H1 (cell line): Measurements from ENCODE around the gene GLIS2. TPM values are rescaled to one million over a fixed set of nuclear protein-coding genes. Genes with fewer than 3 reads are reported as not detected.

Experiments used
- CTCF ChIA-PET: fragments of 300-600 bp; sonication (Branson Sonifier 250); formaldehyde crosslinking; loops from one replicate; lab custom pipeline; 2021; ENCODE audit not compliant: partially characterized antibody; lab: Charles Lee
- POLR2A ChIA-PET: fragments of 300-600 bp; sonication (Branson Sonifier 250); formaldehyde crosslinking; loops from one replicate; lab custom pipeline; 2021; ENCODE audit warnings: inconsistent platforms; ENCODE audit not compliant: partially characterized antibody; lab: Charles Lee
- DNase-seq, 2 experiments: peaks; one replicate each; pipeline versions ENCODE4 v3.0.0 to v3.0.0-alpha.2; 2010 to 2022; ENCODE audit warnings: low spot score in 2 of 2, low read depth in 1 of 2, mixed read lengths in 1 of 2
- FAIRE-seq: peaks from 2 replicates; lab custom pipeline; 2011; peaks lifted over from hg19 to GRCh38; lab: Jason Lieb, UNC
- H2AFZ ChIP-seq: 2 replicates; pipeline ENCODE4 v1.8.1; 2012; ENCODE audit warnings: low read length, inconsistent platforms
- H2AK5ac ChIP-seq: 2 replicates; pipeline ENCODE4 v1.6.1; 2013; ENCODE audit warnings: low read depth, low read length
- H2BK120ac ChIP-seq: replicated peaks from 2 replicates; pipeline ENCODE3; 2013; ENCODE audit warnings: low read depth, low read length, inconsistent platforms
- H2BK12ac ChIP-seq: 2 replicates; pipeline ENCODE4 v1.6.1; 2013; ENCODE audit warnings: low read depth, low read length
- H2BK15ac ChIP-seq: 2 replicates; pipeline ENCODE4 v1.6.1; 2013; ENCODE audit warnings: low read length
- H2BK20ac ChIP-seq: 2 replicates; pipeline ENCODE4 v1.6.1; 2013; ENCODE audit warnings: low read length
- H2BK5ac ChIP-seq: 2 replicates; pipeline ENCODE4 v1.6.1; 2013; ENCODE audit warnings: low read depth, low read length
- H3K14ac ChIP-seq: 2 replicates; pipeline ENCODE4 v1.6.1; 2013; ENCODE audit warnings: inconsistent platforms; ENCODE audit not compliant: insufficient read length
- H3K18ac ChIP-seq: 2 replicates; pipeline ENCODE4 v1.6.1; 2013; ENCODE audit warnings: low read length; ENCODE audit errors: extremely low read depth
- H3K23ac ChIP-seq: 2 replicates; pipeline ENCODE4 v1.6.1; 2013; ENCODE audit warnings: inconsistent platforms; ENCODE audit not compliant: insufficient read length
- H3K23me2 ChIP-seq: 2 replicates; pipeline ENCODE4 v1.6.1; 2013; ENCODE audit warnings: low read depth, low read length
- H3K27ac ChIP-seq: 2 replicates; pipeline ENCODE4 v1.6.1; 2011; ENCODE audit warnings: low read depth, low read length, inconsistent platforms
- H3K27me3 ChIP-seq, 4 experiments: replicated peaks in 1 of 4; 1 replicate in 1 of 4; 2 replicates in 3 of 4; pipeline versions ENCODE4 v1.6.1 to v1.8.1; 2011 to 2013; ENCODE audit warnings: low read length in 3 of 4, mild to moderate bottlenecking in 3 of 4, inconsistent platforms in 2 of 4, mixed read lengths in 2 of 4, moderate library complexity in 1 of 4; ENCODE audit not compliant: control insufficient read depth in 3 of 4, insufficient read depth in 3 of 4; ENCODE audit errors: extremely low read depth in 1 of 4
- H3K36me3 ChIP-seq, 4 experiments: 2 replicates each; pipeline versions ENCODE4 v1.6.1 to v1.8.1; 2011 to 2013; ENCODE audit warnings: mild to moderate bottlenecking in 4 of 4, low read length in 3 of 4, moderate library complexity in 2 of 4, control low read depth in 1 of 4, inconsistent platforms in 1 of 4; ENCODE audit not compliant: insufficient read depth in 4 of 4, control insufficient read depth in 2 of 4
- H3K4ac ChIP-seq: replicated peaks from 2 replicates; pipeline ENCODE3; 2013; ENCODE audit warnings: low read length, low read depth, mixed read lengths, inconsistent platforms; ENCODE audit not compliant: insufficient read length
- H3K4me1 ChIP-seq, 4 experiments: replicated peaks in 1 of 4; 1 replicate in 1 of 4; 2 replicates in 3 of 4; pipeline versions ENCODE4 v1.6.1 to v1.8.1; 2011 to 2013; ENCODE audit warnings: low read length in 3 of 4, inconsistent platforms in 2 of 4, mixed read lengths in 1 of 4; ENCODE audit not compliant: insufficient read depth in 4 of 4, control insufficient read depth in 3 of 4
- H3K4me2 ChIP-seq, 2 experiments: 2 replicates each; pipeline versions ENCODE4 v1.6.1 to v1.8.1; 2011 to 2013; ENCODE audit warnings: low read depth in 2 of 2, low read length in 2 of 2, control low read depth in 1 of 2, inconsistent platforms in 1 of 2, mild to moderate bottlenecking in 1 of 2; ENCODE audit not compliant: insufficient read depth in 1 of 2
- H3K4me3 ChIP-seq, 4 experiments: fragments of 200-600, 300-600 bp in 1 of 4; sonication (generic), shearing (Covaris generic), sonication (Bioruptor Twin) in 1 of 4; 2 replicates each; pipeline versions ENCODE4 v1.5.1 to v1.8.1; 2011 to 2016; ENCODE audit warnings: low read length in 4 of 4, low read depth in 3 of 4, control low read depth in 2 of 4, inconsistent platforms in 2 of 4, mild to moderate bottlenecking in 2 of 4, mixed read lengths in 1 of 4, moderate library complexity in 1 of 4; ENCODE audit not compliant: insufficient read depth in 2 of 4; ENCODE audit errors: extremely low read depth in 1 of 4
- H3K56ac ChIP-seq: replicated peaks from 2 replicates; pipeline ENCODE3; 2013; ENCODE audit warnings: low read depth, mild to moderate bottlenecking, mixed read lengths, low read length, inconsistent platforms; ENCODE audit not compliant: insufficient read length
- H3K79me1 ChIP-seq: 2 replicates; pipeline ENCODE4 v1.6.1; 2013; ENCODE audit warnings: low read depth, low read length, control low read depth
- H3K79me2 ChIP-seq, 2 experiments: 2 replicates each; pipeline versions ENCODE4 v1.6.1 to v1.8.1; 2012 to 2013; ENCODE audit warnings: low read length in 2 of 2, mild to moderate bottlenecking in 2 of 2, inconsistent platforms in 1 of 2; ENCODE audit not compliant: insufficient read depth in 2 of 2, control insufficient read depth in 1 of 2
- H3K9ac ChIP-seq, 4 experiments: replicated peaks in 1 of 4; 1 replicate in 1 of 4; 2 replicates in 3 of 4; pipeline versions ENCODE4 v1.6.1 to v1.8.1; 2011 to 2013; ENCODE audit warnings: low read depth in 3 of 4, low read length in 3 of 4, control low read depth in 2 of 4, mild to moderate bottlenecking in 2 of 4, moderate library complexity in 2 of 4, inconsistent platforms in 1 of 4; ENCODE audit errors: extremely low read depth in 1 of 4
- H3K9me3 ChIP-seq, 2 experiments: 2 replicates each; pipeline versions ENCODE4 v1.6.1 to v1.8.1; 2012 to 2013; ENCODE audit warnings: mild to moderate bottlenecking in 2 of 2, moderate library complexity in 2 of 2, control low read depth in 1 of 2, inconsistent platforms in 1 of 2, low read depth in 1 of 2, low read length in 1 of 2, mixed read lengths in 1 of 2; ENCODE audit not compliant: insufficient read depth in 2 of 2
- H4K20me1 ChIP-seq, 2 experiments: replicated peaks in 1 of 2; 2 replicates each; pipeline versions ENCODE3 to v1.8.1; 2011 to 2013; ENCODE audit warnings: inconsistent platforms in 2 of 2, low read length in 2 of 2, mild to moderate bottlenecking in 1 of 2; ENCODE audit not compliant: insufficient read depth in 2 of 2, control insufficient read depth in 1 of 2
- H4K5ac ChIP-seq: 2 replicates; pipeline ENCODE4 v1.6.1; 2013; ENCODE audit warnings: low read length, low read depth, mixed read lengths, inconsistent platforms; ENCODE audit not compliant: insufficient read length
- H4K8ac ChIP-seq: 2 replicates; pipeline ENCODE4 v1.8.0; 2013; ENCODE audit warnings: mild to moderate bottlenecking, moderate library complexity, low read length, inconsistent platforms; ENCODE audit not compliant: insufficient read depth; ENCODE audit errors: extremely low read depth
- H4K91ac ChIP-seq: replicated peaks from 2 replicates; pipeline ENCODE3; 2013; ENCODE audit warnings: low read length, mixed read lengths, inconsistent platforms; ENCODE audit not compliant: insufficient read length
- CBX5 ChIP-seq: fragments of 300-800, 300-1000 bp; sonication (generic); IDR thresholded peaks from 2 replicates; pipeline ENCODE4 v1.7.1; 2016; ENCODE audit warnings: antibody characterized with exemption, low read length, low read depth
- CBX8 ChIP-seq: fragments of 300-800, 300-1000 bp; sonication (generic); IDR thresholded peaks from 2 replicates; pipeline ENCODE4 v1.7.1; 2016; ENCODE audit warnings: low read depth, low read length, borderline replicate concordance
- GABPA ChIP-seq: IDR thresholded peaks from 2 replicates; pipeline ENCODE4 v1.6.1; 2011; ENCODE audit warnings: mild to moderate bottlenecking, low read length, moderate library complexity, borderline replicate concordance; ENCODE audit not compliant: insufficient read depth
- KDM1A ChIP-seq: fragments of 200-600, 300-600 bp; sonication (generic); IDR thresholded peaks from 2 replicates; pipeline ENCODE4 v1.7.1; 2016; ENCODE audit warnings: mild to moderate bottlenecking, low read length, borderline replicate concordance
- MAX ChIP-seq: IDR thresholded peaks from 2 replicates; pipeline ENCODE4 v1.6.1; 2012; ENCODE audit warnings: inconsistent platforms
- RFX5 ChIP-seq: IDR thresholded peaks from 2 replicates; pipeline ENCODE4 v1.6.1; 2011; ENCODE audit warnings: low read depth, low read length, improper control_type of control experiment, borderline replicate concordance
- SIRT6 ChIP-seq: IDR thresholded peaks from one replicate; pipeline ENCODE4 v1.7.1; 2012; ENCODE audit warnings: low read length, inconsistent platforms
- SP1 ChIP-seq: IDR thresholded peaks from 2 replicates; pipeline ENCODE4 v1.6.1; 2011; ENCODE audit warnings: low read depth, low read length
- SP4 ChIP-seq: IDR thresholded peaks from 2 replicates; pipeline ENCODE4 v1.6.1; 2012; ENCODE audit warnings: low read length, inconsistent platforms
- TEAD4 ChIP-seq: IDR thresholded peaks from 2 replicates; pipeline ENCODE4 v1.6.1; 2012; ENCODE audit warnings: low read depth, low read length, inconsistent platforms, mixed read lengths
- WGBS, 2 experiments: shearing (Covaris generic) in 1 of 2; methylation state at CpG; one replicate each; pipeline versions ENCODE4 v1.1.6 to v1.1.7; 2013 to 2015; ENCODE audit warnings: low lambda C conversion rate in 2 of 2, mixed read lengths in 2 of 2, inconsistent platforms in 1 of 2, low coverage in 1 of 2, missing lambda C conversion rate in 1 of 2; ENCODE audit not compliant: insufficient replicate concordance in 2 of 2, insufficient coverage in 1 of 2, insufficient read length in 1 of 2; ENCODE audit errors: extremely low coverage in 1 of 2, missing lambda C conversion rate in 1 of 2; 5-methylcytosine and 5-hydroxymethylcytosine counted together
- polyA plus RNA-seq, 7 experiments: library from polyadenylated mRNA; depleted of rRNA in 3 of 7; stranded (reverse) in 5 of 7; unstranded in 2 of 7; fragments of >200 nt in 5 of 7; fragments of 200-250 nt in 2 of 7; gene quantifications; 1 replicate in 5 of 7; 2 replicates in 1 of 7; 4 replicates in 1 of 7; pipeline versions ENCODE4 v1.2.1 to v1.2.3, GENCODE V29; 2011 to 2013; ENCODE audit warnings: missing spikeins in 2 of 7, mixed read lengths in 2 of 7
- total RNA-seq: library from RNA; stranded (reverse); fragmentation: NEBNext Ultra II Directional; extraction: Animal tissue kit (Norgen Biotek cat#: 25700); gene quantifications from 2 replicates; pipeline ENCODE4 v1.2.1, GENCODE V29; 2021

The GLIS2 gene
- total and polyA plus RNA-seq, 2 of the 8 experiments (the other 6 are each of a cell fraction or from before 2014, with no cell fraction given) = 4.3 to 17.4 TPM

GRCh38 chr16:4324492-4325252 lies 8.8 kb downstream of the GLIS2 start:
- Histone ChIP-seq H3K18ac (peak overlapping the region; percentile 2; the same call in 1 of the 2 replicates), H3K4ac (no peak overlapping the region), H3K14ac (no peak overlapping the region), H3K79me1 (peaks cover 12% of the 10 kb centered on the region), H3K23ac (no peak overlapping the region), H4K8ac (no peak overlapping the region), H4K5ac (no peak overlapping the region), H4K20me1 (peaks cover 9 to 22% of the 10 kb centered on the region in 2 experiments), H2BK12ac (peak overlapping the region; percentile 10; the same call in 1 of the 2 replicates), H3K56ac (no peak overlapping the region), H2AK5ac (peak overlapping the region; percentile 18; the same call in 1 of the 2 replicates), H3K9ac (0 out of 7 replicates have a peak overlapping the region, but pooled peaks of 1 of the 4 experiments have one; percentile 29), H3K9me3 (no peaks in the 10 kb centered on the region), H2BK15ac (peak overlapping the region; percentile 61; the same call in 1 of the 2 replicates), H2BK120ac (peak overlapping the region; percentile 67), H3K27ac (no peak overlapping the region), H2AFZ (no peak overlapping the region), H3K27me3 (no peaks in the 10 kb centered on the region), H2BK20ac (no peak overlapping the region), H3K4me2 (peak overlapping the region; percentile 9 to 52; a peak in 1 of 4 replicates), H2BK5ac (peak overlapping the region; percentile 69; the same call in 1 of the 2 replicates), H3K4me3 (peak overlapping the region in 1 of 4 experiments; percentile 11; a peak in 1 of 8 replicates), H3K36me3 (no peaks in the 10 kb centered on the region), H4K91ac (no peak overlapping the region), H3K23me2 (peaks cover 3% of the 10 kb centered on the region; the same call in 1 of the 2 replicates), H3K4me1 (peaks cover 5 to 34% (median 28%) of the 10 kb centered on the region in 4 experiments), H3K79me2 (peaks cover 0 to 55% of the 10 kb centered on the region in 2 experiments; a peak in 2 of 4 replicates)
- TF ChIP-seq TEAD4 (no peak), KDM1A (no peak), SP1 (no peak), CBX8 (no peak), RFX5 (no peak), MAX (no peak), GABPA (no peak), CBX5 (no peak), SP4 (no peak), SIRT6 (no peak)
- WGBS, 2 experiments = 91% methylated on average over 18 of the region's 22 CpGs; no CpG with 5 or more reads in 1 of the 2 experiments
- POLR2A ChIA-PET = interaction anchor here (0.5 to 8.9 kb wide), 11 partner anchors 10 to 148 kb away, joined by 3 to 80 read pairs (median 5); partner anchors contain the start of gene TFAP4
- no peak for DNase-seq
- FAIRE-seq = peak; percentile 45
- CTCF ChIA-PET = interaction anchor here (0.6 to 11.0 kb wide), 23 partner anchors 10 to 79 kb away, joined by 3 to 132 read pairs (median 4); no protein-coding TSS in a partner anchor
